Activated CD4-positive, alpha-beta T cell treated with anti-CD3 and anti-CD28 coated beads for 36 hours (primary cell): Measurements from ENCODE around the gene CHST9. TPM values are rescaled to one million over a fixed set of nuclear protein-coding genes. Genes with fewer than 3 reads are reported as not detected.

Experiments used
- ATAC-seq: fragments of 200-7000 bp; cut with Tn5 transposase; one replicate; pipeline ENCODE4 v1.10.0; 2021; ENCODE audit warnings: mild to moderate bottlenecking, moderate library complexity
- CTCF ChIA-PET: fragments of 350-600 bp; sonication (Branson Sonifier 250); formaldehyde crosslinking; loops from one replicate; lab custom pipeline; 2021; ENCODE audit warnings: antibody characterized with exemption; lab: Charles Lee
- POLR2A ChIA-PET: fragments of 350-600 bp; sonication (Branson Sonifier 250); formaldehyde crosslinking; loops from one replicate; lab custom pipeline; 2021; ENCODE audit warnings: antibody characterized with exemption, inconsistent platforms; lab: Charles Lee
- DNase-seq: peaks from one replicate; pipeline ENCODE4 v3.0.0-alpha.2; 2020
- H3K27ac Mint-ChIP-seq: one replicate; pipeline ENCODE4 v1.8.0; 2021; ENCODE audit warnings: mixed read lengths
- H3K27me3 Mint-ChIP-seq: one replicate; pipeline ENCODE4 v1.8.0; 2021; ENCODE audit warnings: mixed read lengths
- H3K36me3 Mint-ChIP-seq: one replicate; pipeline ENCODE4 v1.8.0; 2021; ENCODE audit warnings: low read depth, mixed read lengths
- H3K4me1 Mint-ChIP-seq: one replicate; pipeline ENCODE4 v1.8.0; 2021; ENCODE audit warnings: mixed read lengths
- H3K4me3 Mint-ChIP-seq: one replicate; pipeline ENCODE4 v1.8.0; 2021; ENCODE audit warnings: mild to moderate bottlenecking, moderate library complexity, mixed read lengths
- H3K9me3 Mint-ChIP-seq: one replicate; pipeline ENCODE4 v1.8.0; 2021; ENCODE audit warnings: low read depth, mixed read lengths
- intact Hi-C, 2 experiments: fragments of 100-400 bp; cut with DNase I in 1 of 2; cut with micrococcal nuclease in 1 of 2; formaldehyde crosslinking; loops; one replicate each; pipeline versions ENCODE4 v1.14.2 to v1.15.1; 2022 to 2024; cut with DNase I, micrococcal nuclease
- total RNA-seq, 2 experiments: library from RNA; stranded (reverse); gene quantifications; one replicate each; pipeline ENCODE4 v1.2.3, GENCODE V29; 2021

Gene CHST9
- total RNA-seq, 2 experiments from 2014 or later: not detected

DNA sequence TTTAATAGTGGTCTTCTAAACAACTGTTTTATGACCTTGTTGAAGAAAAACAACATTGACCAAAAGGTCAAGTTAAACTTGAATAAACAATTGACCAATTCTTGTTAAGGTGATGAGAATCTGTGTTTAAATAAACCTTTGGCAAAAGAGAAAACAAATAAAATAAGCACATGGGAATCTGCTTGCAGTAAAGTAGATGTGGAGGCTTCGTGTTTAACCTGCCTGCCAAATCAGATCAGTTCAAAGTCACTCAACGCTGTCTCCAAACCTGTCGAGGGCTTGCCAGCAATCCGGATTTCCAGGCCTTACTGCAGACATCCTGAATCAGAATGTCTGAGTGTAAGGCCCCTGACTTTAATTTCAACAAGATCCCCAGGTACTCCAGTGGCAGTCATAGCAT lies 264.5 kb downstream of the CHST9 start:
- H3K4me3 Mint-ChIP-seq: no peak overlapping the region
- H3K9me3 Mint-ChIP-seq: no peaks in the 10 kb centered on the region
- ATAC-seq: no peak
- ChIA-PET CTCF (no interaction called here), POLR2A (no interaction called here)
- no peaks in the 10 kb centered on the region for H3K27me3 Mint-ChIP-seq
- H3K27ac Mint-ChIP-seq: no peak overlapping the region
- no peak for DNase-seq
- intact Hi-C loops: no loop called here
- no peaks in the 10 kb centered on the region for H3K36me3 Mint-ChIP-seq
- H3K4me1 Mint-ChIP-seq: no peaks in the 10 kb centered on the region

DNA sequence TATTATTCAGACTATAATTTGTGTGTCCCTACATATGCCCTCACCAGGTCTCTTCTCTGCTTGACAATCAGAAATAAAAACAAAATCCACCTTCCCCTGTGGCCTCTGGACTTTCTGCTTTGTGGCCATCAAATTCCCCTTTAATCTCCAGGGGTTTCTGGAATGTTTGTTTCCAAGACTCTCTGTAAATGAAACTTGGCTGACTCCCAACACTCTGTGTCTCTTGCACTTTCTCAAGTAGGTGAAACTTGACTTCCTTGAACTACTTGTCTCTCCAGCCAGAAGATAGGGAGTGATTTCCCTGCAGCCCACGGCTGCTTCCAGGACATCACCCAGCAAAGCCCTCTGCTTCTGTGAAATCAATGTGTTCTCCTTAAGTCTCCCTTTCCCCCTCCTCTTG lies 265.5 kb downstream of the CHST9 start:
- ATAC-seq (no peak), DNase-seq (no peak)
- Mint-ChIP-seq H3K36me3 (no peaks in the 10 kb centered on the region), H3K4me1 (no peaks in the 10 kb centered on the region), H3K9me3 (no peaks in the 10 kb centered on the region), H3K4me3 (no peak overlapping the region), H3K27ac (no peak overlapping the region), H3K27me3 (no peaks in the 10 kb centered on the region)
- intact Hi-C loops: no loop called here
- ChIA-PET POLR2A (no interaction called here), CTCF (no interaction called here)

DNA sequence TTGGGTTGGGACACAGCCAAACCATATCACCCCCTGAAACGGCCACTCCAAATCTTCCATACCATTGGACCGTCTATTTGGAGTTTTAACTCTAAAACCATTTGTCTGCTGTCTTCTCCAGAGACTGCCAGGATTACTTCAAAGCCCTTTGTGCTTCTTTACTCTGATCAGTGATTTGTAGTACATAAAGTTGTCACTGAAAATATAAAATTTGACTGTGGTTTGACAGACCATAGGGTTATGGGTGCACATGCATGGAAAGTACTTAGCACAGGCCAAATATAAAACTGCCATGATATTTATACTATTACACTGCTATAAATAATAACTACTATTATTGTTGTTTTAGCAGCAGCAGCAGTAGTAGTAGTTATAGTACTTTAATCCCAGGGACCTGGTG lies 265.9 kb downstream of the CHST9 start:
- POLR2A ChIA-PET: no interaction called here

DNA sequence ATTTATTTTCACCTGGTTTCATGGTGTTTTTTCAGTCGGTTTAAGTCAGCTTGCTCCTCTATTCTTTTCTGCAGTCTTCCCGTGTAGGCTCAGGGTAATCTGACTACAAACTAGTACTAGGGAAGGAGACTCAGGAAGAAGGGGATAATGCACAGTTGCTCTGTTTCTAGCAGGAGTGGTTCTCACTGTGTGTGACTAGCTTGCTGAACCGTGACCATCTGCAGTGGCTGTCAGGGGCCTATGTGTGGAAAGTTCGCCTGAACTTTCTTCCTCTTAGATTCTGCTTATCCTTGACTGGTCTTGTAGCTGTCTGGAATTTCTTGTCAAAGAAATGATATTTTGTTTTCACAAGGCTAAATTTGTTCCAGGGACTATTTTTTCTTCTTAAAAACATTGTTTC lies 273.3 kb downstream of the CHST9 start:
- intact Hi-C loops: no loop called here
- no peak overlapping the region for H3K4me3 Mint-ChIP-seq

More for the DNA sequence above, 265.9 kb downstream of the CHST9 start:
- CTCF ChIA-PET: no interaction called here
- H3K27ac Mint-ChIP-seq: no peak overlapping the region
- no peaks in the 10 kb centered on the region for H3K4me1 Mint-ChIP-seq
- H3K27me3 Mint-ChIP-seq: no peaks in the 10 kb centered on the region
- no peaks in the 10 kb centered on the region for H3K36me3 Mint-ChIP-seq
- no peak overlapping the region for H3K4me3 Mint-ChIP-seq
- intact Hi-C loops: no loop called here
- DNase-seq (no peak), ATAC-seq (no peak)
- no peaks in the 10 kb centered on the region for H3K9me3 Mint-ChIP-seq

DNA sequence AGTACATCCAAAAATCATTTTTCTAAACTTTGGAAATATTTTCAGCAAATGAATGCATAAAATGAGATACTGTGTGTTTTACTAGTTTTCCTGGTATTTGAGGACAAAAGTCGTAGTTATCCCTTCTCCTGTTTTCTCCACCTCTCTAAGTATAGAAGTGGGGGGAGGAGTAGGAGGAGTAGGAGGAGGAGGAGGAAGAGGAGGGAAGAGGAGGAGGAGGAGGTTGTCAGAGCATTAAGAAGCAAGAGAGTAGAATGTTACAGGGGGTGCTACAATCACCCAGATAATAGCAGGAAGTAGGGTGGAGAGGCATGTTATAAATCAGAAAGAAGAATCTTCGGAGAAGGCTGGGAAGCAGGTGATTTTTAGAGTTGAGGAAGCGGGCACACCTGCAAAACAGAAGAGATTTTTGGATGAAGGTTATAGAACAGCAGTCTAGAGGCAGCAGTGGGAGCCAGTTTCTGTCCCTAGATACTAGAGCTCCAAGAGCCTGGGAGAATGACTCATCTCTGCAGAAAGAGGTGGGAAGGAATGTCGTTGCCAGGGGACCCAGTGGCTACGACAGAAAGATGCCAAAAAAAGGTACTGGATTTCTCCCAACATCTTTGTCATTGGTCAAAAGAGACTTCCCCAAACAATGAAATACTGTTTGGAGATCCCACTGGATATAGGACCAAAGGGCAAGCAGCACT lies 275.4 kb downstream of the CHST9 start:
- ChIA-PET POLR2A (no interaction called here), CTCF (no interaction called here)
- DNase-seq: no peak
- Mint-ChIP-seq H3K36me3 (no peaks in the 10 kb centered on the region), H3K27ac (no peak overlapping the region), H3K9me3 (peaks cover 7% of the 10 kb centered on the region), H3K27me3 (peaks cover 2% of the 10 kb centered on the region), H3K4me3 (no peak overlapping the region), H3K4me1 (no peaks in the 10 kb centered on the region)
- ATAC-seq: no peak
- intact Hi-C loops: no loop called here

More for the DNA sequence above, 273.3 kb downstream of the CHST9 start:
- Mint-ChIP-seq H3K4me1 (no peaks in the 10 kb centered on the region), H3K9me3 (peaks cover 6% of the 10 kb centered on the region), H3K27ac (no peak overlapping the region), H3K36me3 (no peaks in the 10 kb centered on the region), H3K27me3 (peaks cover 1% of the 10 kb centered on the region)
- ChIA-PET CTCF (no interaction called here), POLR2A (no interaction called here)
- DNase-seq: no peak
- ATAC-seq: no peak

DNA sequence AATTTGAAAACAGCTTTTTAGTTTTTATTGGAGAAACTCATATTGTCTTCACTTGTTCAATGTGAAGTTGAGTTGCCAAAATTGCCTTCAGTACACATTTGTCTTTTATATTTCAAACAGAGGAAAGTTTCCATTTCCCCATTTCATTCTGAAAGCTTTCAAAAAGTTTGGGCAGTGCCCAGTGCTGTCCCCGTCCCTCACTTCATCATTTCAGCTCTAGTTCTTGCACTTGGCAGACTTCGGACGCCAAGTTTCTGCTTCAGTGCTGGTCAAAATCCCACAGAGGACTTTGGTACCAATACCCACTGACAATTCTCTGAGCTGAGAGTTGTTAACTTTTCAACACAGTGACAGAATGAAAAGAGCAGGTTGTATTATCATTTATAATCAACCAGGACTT lies 276.2 kb downstream of the CHST9 start:
- H3K4me1 Mint-ChIP-seq: no peaks in the 10 kb centered on the region
- H3K27ac Mint-ChIP-seq: no peak overlapping the region
- no peak overlapping the region for H3K4me3 Mint-ChIP-seq
- H3K36me3 Mint-ChIP-seq: no peaks in the 10 kb centered on the region
- DNase-seq: no peak
- peaks cover 11% of the 10 kb centered on the region for H3K9me3 Mint-ChIP-seq
- intact Hi-C loops: no loop called here
- peaks cover 2% of the 10 kb centered on the region for H3K27me3 Mint-ChIP-seq
- ChIA-PET CTCF (no interaction called here), POLR2A (no interaction called here)
- ATAC-seq: no peak

DNA sequence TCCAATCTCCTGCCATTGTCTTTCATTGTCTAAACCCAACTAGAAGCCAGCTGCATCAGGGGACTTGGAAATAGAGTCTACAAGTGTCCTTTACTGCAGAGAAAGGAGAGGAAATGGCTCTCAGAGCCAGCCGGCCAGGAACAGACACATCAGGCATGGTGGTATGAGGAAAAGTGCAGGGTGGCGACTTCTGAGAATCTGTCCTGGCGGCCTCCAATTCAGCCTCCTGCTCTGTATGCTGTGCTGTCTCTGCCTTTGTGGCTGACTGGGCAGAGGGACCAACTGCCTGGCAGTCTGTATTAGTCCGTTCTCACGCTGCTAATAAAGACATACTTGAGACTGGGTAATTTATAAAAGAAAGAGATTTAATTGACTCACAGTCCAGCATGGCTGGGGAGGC lies 282.8 kb downstream of the CHST9 start:
- no peaks in the 10 kb centered on the region for H3K36me3 Mint-ChIP-seq
- intact Hi-C loops: no loop called here
- no peaks in the 10 kb centered on the region for H3K4me1 Mint-ChIP-seq
- peaks cover 13% of the 10 kb centered on the region for H3K9me3 Mint-ChIP-seq
- DNase-seq: no peak
- peaks cover 2% of the 10 kb centered on the region for H3K27me3 Mint-ChIP-seq
- no peak for ATAC-seq
- H3K27ac Mint-ChIP-seq: no peak overlapping the region
- H3K4me3 Mint-ChIP-seq: no peak overlapping the region
- ChIA-PET CTCF (no interaction called here), POLR2A (no interaction called here)

DNA sequence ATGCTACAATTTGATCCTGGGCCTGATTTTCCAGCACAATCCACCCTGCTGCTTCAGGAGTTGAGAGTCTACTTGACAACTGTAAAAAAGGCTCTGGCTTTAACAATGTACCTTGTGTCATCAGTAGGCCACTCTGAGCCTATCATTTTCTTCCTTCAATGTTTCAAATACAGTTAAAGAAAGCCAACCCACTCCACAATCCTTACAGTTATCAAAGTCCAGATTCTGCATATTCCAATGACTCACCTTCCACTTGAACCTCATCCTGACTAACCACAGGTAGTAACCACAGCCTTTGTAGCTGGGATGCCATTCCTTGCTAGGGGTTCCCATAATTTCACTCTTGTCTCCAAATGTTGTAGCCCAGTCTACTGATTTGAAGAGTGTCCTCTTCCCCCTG lies 284.1 kb downstream of the CHST9 start:
- ChIA-PET CTCF (no interaction called here), POLR2A (no interaction called here)
- Mint-ChIP-seq H3K27me3 (no peaks in the 10 kb centered on the region), H3K27ac (no peak overlapping the region), H3K4me1 (no peaks in the 10 kb centered on the region), H3K36me3 (no peaks in the 10 kb centered on the region), H3K4me3 (no peak overlapping the region), H3K9me3 (peaks cover 8% of the 10 kb centered on the region)
- DNase-seq: no peak
- intact Hi-C loops: no loop called here
- no peak for ATAC-seq

DNA sequence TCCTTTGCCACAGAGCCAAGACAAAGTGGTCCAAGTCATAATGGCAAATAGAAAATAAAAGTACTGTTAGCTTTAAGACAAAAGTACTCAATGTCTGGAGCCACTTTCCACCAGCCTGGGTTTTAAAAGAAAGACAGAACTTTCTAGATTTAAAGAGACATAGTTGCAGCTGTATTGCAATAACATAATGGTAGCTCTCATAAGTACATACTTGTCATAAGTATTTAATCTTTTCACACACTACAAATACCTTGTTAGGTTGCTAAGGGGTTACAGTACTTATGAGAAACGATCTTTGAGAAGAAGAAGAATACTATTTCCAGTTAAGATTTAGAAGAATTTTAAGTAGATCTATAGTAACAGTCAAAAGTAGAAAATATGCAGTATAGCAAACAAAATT lies 290.7 kb downstream of the CHST9 start:
- Mint-ChIP-seq H3K4me3 (no peak overlapping the region), H3K36me3 (no peaks in the 10 kb centered on the region), H3K9me3 (no peaks in the 10 kb centered on the region), H3K27me3 (no peaks in the 10 kb centered on the region), H3K4me1 (no peaks in the 10 kb centered on the region), H3K27ac (no peak overlapping the region)
- intact Hi-C loops: no loop called here
- CTCF ChIA-PET: interaction anchor here (1.1 kb wide), 1 partner anchor 18 kb away, joined by 3 read pairs; no protein-coding TSS in a partner anchor
- ATAC-seq: no peak
- POLR2A ChIA-PET: no interaction called here
- no peak for DNase-seq

DNA sequence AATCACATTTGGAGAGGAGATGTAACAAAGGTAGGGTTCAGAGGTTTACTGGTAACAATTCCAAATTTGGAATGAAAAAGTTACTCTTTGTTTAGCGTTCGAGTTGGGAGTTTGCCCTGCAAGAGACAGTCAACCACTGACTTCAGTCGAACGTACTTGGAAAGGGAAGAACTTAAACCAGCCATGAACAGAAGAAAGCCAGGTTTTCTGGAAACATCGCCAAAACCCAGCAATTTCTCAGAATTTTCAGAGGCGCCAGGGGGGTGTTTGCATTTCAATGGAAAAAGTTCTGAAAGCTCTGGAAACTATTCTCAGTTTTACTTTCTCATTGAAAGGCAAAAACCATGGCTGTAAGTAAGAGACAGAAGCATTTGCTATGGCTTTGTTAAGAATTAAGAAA lies 291.1 kb downstream of the CHST9 start:
- DNase-seq (no peak), ATAC-seq (no peak)
- Mint-ChIP-seq H3K9me3 (no peaks in the 10 kb centered on the region), H3K36me3 (no peaks in the 10 kb centered on the region), H3K27me3 (no peaks in the 10 kb centered on the region), H3K27ac (no peak overlapping the region), H3K4me3 (no peak overlapping the region), H3K4me1 (no peaks in the 10 kb centered on the region)
- ChIA-PET CTCF (no interaction called here), POLR2A (no interaction called here)
- intact Hi-C loops: no loop called here

DNA sequence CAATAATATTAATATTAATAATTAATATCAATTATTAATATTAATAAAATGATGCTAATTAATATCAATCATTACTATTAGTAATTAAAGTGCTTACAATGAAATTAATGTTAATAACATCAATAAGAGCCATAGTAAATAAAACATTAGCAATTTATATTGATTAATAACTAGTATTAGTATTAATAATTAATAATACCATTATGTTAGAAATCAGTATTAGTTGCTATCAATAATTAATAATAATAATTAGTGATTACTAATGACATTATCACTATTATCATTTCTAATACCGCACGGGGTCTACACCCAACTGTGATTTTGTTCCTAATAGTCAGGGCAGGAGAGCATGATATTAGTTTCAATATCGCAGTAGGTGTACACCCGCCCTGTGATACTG lies 296.8 kb downstream of the CHST9 start:
- Mint-ChIP-seq H3K9me3 (no peaks in the 10 kb centered on the region), H3K36me3 (no peaks in the 10 kb centered on the region), H3K27me3 (peaks cover 2% of the 10 kb centered on the region), H3K4me1 (no peaks in the 10 kb centered on the region), H3K27ac (no peak overlapping the region), H3K4me3 (no peak overlapping the region)
- ATAC-seq: no peak
- intact Hi-C loops: no loop called here
- ChIA-PET POLR2A (no interaction called here), CTCF (no interaction called here)
- DNase-seq: no peak

DNA sequence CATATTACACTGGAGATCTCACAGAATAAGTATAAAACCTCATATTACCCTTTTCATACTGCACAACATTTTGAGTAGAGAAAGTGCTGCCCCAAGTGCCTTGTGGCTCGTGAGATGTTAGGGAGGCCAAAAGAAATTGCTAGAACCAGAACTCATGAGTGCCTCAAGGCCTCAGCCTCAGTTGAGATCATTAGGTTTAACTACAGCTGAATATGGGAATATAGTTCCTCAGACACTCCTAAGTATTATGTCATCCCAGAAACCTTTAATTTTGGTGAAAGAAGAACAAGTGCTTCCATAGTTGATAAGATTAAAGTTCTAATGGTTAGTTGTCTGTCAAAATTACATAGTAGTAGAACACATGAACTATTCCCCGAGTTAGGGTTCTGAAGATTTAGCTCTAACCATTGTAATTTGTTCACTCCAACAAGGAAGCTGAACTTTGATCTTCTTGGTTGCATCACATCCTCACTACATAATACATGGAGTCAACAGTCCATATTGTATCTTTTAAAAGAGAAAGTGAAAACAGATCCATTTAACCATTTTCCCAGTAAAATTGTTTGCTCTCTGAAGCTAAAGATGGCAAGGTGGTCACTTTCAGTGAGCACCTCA lies 310.0 kb downstream of the CHST9 start:
- Mint-ChIP-seq H3K4me1 (no peaks in the 10 kb centered on the region), H3K27ac (no peak overlapping the region), H3K9me3 (peaks cover 2% of the 10 kb centered on the region), H3K36me3 (no peaks in the 10 kb centered on the region), H3K27me3 (no peaks in the 10 kb centered on the region), H3K4me3 (no peak overlapping the region)
- ChIA-PET POLR2A (no interaction called here), CTCF (no interaction called here)
- no peak for DNase-seq
- no peak for ATAC-seq
- intact Hi-C loops: no loop called here
